Stimulated activated CD8-positive, alpha-beta memory T cell treated with anti-CD3 and anti-CD28 coated beads, Interleukin-7, amount 100 ng/mL, for 1 hour (primary cell): Measurements from ENCODE around the gene PDHA2.
"Not testable (repeated sequence)": the region's sequence is repeated elsewhere in the genome, so short reads cannot be mapped to it uniquely, and the experiment has no call there.

Experiments used
- DNase-seq, 2 donors: peaks; one replicate each; pipeline ENCODE4 v3.0.0-alpha.2; 2020; ENCODE audit warnings: low read depth in 2 of 2

PDHA2 gene

DNA sequence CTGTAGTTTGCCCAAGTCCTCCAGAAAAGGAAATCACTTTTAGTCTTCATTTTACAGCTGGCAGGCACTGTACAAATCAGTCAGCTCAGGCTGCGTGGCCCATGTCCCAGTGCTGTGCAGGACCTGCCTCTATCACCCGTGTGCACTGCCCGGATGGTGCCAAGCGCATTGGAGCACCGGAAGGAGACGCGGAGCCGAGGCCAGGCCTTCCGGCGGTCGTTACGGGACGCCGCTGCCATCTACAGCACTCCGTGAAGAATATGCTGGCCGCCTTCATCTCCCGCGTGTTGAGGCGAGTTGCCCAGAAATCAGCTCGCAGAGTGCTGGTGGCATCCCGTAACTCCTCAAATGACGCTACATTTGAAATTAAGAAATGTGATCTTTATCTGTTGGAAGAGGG is at the start of gene PDHA2:
TSS of gene PDHA2 (plus strand) at position 203 of the 400 bp plus-strand sequence. CDS start at position 261, 58 bp downstream.
- DNase-seq: no peak

GRCh38 chr4:95798003-95798402 is 41.9 kb upstream of the PDHA2 start:
- no peak for DNase-seq

DNA sequence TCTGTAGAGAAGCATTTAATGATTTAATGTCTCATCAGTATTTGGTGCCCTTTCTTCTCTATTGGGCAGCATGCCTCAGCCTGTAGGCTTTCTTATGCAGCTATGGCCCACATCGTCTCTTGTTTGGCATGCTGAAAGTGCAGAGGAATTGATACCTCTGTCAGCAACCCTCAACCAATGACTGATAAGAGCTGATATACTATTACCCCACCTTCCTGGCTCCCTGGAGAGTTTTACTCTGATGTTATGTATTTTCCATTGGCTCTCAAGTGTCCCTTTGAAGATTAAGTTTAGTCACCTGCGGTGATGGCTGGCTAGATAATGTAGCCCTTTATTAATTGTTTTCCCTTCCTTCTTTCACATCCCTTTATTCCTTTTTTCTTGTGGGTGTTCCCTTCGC is 41.2 kb upstream of the PDHA2 start:
- no peak for DNase-seq

DNA sequence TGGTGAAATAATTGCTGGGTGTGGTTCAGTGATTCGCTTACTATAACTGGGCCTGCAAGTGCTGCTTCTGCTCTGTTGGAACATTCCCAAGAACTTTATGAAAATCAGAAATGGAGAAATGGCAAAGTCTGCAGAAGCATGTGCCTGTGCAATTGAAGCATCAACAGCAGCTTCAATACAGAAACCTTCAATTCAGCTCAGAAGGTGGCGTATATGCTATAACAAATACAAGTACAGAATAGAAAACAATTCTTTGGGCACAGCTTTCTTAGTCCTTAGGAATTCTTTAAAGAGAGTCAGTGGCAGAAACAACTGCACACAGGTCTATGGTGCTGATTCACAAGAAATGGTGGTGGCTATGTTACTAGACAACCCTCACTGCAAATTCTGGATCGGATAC is 18.0 kb upstream of the PDHA2 start:
- DNase-seq: no peak

GRCh38 chr4:95825546-95825945 is 14.3 kb upstream of the PDHA2 start:
- DNase-seq: no peak

DNA sequence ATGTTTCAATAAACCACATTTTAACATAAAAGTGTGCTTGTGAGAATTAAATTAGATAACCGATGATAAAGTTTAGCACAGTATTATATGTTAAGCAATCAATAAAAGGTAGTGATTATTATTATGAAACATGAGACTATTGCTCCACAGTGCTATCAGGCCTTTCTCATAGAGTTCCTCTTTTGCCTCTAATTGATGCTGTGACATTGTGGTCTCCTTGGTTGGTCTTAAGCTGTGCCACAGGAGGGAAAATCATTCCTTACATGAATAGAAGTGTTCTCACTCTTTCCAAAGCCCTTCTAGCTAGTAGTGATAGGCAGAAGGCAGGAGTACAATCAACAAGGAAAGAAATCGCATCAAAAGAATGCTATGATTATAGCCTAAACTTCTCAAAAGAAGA is 9.2 kb upstream of the PDHA2 start:
- no peak for DNase-seq

GRCh38 chr4:95831166-95831565 is 8.7 kb upstream of the PDHA2 start:
- DNase-seq: no peak

DNA sequence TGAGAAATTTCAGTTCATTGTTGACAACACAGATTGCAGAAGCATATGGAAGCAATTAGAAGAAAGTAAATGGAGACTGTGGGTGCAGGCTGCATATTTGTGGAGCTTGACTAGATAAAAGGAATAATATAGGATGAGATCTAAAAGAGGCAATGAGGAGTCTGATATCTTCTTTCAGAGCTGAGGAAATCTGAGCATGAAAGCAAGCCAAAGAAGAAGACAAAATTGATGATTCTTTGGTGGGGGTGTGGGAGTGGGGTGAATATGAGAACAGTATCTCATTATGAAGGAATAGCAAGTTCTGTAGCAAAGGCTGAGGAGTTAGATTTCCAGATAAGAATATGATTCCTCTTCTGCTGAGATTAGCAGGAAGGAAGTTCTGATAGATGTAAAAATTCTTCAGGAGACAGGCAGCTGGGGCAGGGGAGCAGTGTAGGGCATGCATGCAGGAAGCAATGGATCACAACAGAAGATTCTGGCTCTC is 6.1 kb upstream of the PDHA2 start:
- no peak for DNase-seq

DNA sequence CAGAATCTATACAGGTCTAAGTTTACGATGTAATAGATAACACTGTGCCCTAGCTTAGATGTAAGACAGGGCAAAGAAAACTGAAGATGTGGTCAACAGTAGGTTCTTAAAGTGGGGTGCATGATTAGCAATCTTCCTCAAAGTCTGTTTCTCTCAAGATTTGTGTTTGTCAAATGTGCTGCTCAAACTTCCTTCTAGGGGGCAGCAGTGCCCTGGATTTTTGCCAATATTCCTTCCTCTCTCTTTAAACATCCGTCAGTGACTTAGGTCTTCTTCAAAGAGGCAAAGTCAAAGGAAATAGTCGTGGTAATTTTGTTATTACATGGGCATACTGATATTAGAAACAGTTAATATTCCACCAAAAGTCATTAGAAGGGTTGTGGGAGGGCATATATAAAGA is 4.2 kb upstream of the PDHA2 start:
- no peak for DNase-seq

GRCh38 chr4:95838192-95838591 is 1.7 kb upstream of the PDHA2 start:
- no peak for DNase-seq

- no peak for DNase-seq
These were observed 8.1 kb downstream of the PDHA2 start for GRCh38 chr4:95847908-95848460.

GRCh38 chr4:95850161-95850560 is 10.3 kb downstream of the PDHA2 start:
- DNase-seq: no peak

DNA sequence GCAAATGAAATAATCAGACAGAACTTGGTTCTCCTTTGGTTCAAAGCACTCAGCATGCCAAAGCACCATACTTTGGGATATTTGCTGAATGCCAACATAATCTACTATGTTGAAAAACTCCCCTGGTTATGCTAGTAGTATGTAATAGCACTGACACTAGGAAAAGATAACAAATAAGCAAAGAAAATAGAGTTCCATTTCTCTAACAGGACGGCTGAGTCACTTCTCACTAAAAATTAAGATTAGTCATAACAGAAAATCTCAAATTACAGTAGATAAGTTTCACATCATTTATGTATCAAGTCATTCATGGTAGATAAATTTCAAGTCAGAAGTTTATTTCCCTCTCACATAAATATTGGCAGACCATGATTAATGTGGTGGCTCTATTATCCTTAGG is 17.9 kb downstream of the PDHA2 start:
- no peak for DNase-seq

GRCh38 chr4:95867919-95868318 is 28.0 kb downstream of the PDHA2 start:
- no peak for DNase-seq

DNA sequence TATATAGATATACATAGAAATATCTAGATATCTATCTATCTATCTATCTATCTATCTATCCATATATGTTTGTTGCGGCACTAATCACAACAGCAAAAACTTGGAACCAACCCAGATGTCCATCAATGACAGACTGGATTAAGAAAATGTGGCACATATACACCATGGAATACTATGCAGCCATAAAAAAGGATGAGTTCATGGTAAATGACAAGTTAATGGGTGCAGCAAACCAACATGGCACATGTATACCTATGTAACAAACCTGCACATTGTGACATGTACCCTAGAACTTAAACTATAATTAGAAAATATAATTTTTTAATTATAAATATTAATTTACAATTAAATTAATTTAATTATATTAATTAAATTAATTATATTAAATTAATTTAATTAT is 29.5 kb downstream of the PDHA2 start:
- DNase-seq: not testable (repeated sequence)

DNA sequence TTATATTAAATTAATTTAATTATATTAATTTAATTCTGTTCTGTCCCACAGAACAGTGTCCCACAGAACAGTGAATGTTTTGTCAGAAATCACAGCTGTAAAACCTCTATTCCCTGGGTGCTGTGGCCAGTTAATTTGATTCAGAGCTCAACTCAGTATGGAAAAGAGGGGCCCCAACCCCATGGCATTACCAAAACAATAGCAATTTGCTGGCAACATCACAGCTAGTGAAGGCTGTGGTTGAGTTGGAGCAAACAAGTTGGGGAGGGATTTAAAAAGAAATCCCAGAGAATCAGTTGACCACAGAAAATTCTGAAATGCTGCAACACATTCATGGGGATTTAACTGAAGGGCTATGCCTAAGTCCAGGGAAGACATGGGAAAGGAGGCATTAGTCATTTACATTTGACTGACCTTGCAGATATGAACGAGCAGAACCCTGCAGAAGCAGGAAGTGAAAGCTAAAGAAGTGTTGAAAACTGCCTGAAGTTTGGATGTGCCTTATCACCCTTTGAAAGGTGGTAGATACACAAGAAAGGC is 30.1 kb downstream of the PDHA2 start:
- no peak for DNase-seq

- no peak for DNase-seq
These were observed 37.7 kb downstream of the PDHA2 start for GRCh38 chr4:95877636-95878035.

DNA sequence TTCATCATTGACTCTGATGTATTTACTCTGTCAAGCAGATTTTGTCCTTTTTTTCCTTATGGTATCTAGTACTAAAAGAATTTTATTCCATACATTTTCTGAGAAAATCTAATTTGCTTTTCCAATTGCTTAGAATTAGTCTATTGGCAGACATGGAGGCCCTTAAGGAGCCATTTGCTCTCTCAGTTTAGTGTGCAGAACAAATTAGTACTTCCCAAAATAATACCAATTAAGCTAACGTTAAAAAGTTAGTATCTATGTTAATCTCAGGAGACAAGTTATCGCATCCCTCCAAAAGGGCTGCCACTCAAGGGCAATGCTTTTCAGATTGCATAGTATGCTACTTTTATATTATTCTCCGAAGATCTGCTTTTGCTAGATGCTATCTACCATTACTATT is 47.7 kb downstream of the PDHA2 start:
- DNase-seq: no peak

- no peak for DNase-seq
These were observed 49.8 kb downstream of the PDHA2 start for GRCh38 chr4:95889662-95890061.
